Omental fat pad (tissue), 4 donors: ENCODE measurements around the gene STK10. TPM values are rescaled to one million over a fixed set of nuclear protein-coding genes. Genes with fewer than 3 reads are reported as not detected.

ENCODE experiments used
- ATAC-seq: fragments of 150-250 bp; one replicate; pipeline ENCODE4 v1.9.1; 2016; ENCODE audit warnings: mild to moderate bottlenecking, moderate library complexity; ENCODE audit not compliant: low FRiP score
- DNase-seq: peaks from one replicate; pipeline ENCODE4 v3.0.0-alpha.2; 2019; ENCODE audit warnings: low spot score
- CTCF ChIP-seq, 3 donors: fragments of 450-650 bp; IDR thresholded peaks; one replicate each; pipeline ENCODE4 v1.5.1; 2016 to 2017; ENCODE audit warnings: antibody characterized with exemption in 3 of 3, mild to moderate bottlenecking in 3 of 3, moderate library complexity in 2 of 3
- total RNA-seq, 4 donors: library from RNA; depleted of rRNA; stranded (reverse); fragments of >200 nt; gene quantifications; one replicate each; pipeline ENCODE4 v1.1.0, GENCODE V29; 2016

Gene STK10
- total RNA-seq, 4 donors from 2014 or later = 26.4 to 110 (median 52.4) TPM

GRCh38 chr5:172054611-172055153, 133.3 kb downstream of the STK10 start:
- DNase-seq = no peak
- TF ChIP-seq CTCF (IDR thresholded peaks at IDR 0.05) = no peak

GRCh38 chr5:172052450-172053236, 135.4 kb downstream of the STK10 start:
- DNase-seq = no peak
- no peak for TF ChIP-seq CTCF (IDR thresholded peaks at IDR 0.05)
- ATAC-seq = peak; percentile 80

More at GRCh38 chr5:172054611-172055153, 133.3 kb downstream of the STK10 start:
- ATAC-seq = no peak

GRCh38 chr5:172051643-172052339, 136.2 kb downstream of the STK10 start:
- DNase-seq = no peak
- TF ChIP-seq CTCF (IDR thresholded peaks at IDR 0.05) = no peak
- no peak for ATAC-seq

- no peak for TF ChIP-seq CTCF (IDR thresholded peaks at IDR 0.05)
- DNase-seq = no peak
- no peak for ATAC-seq
Measured at GRCh38 chr5:172050080-172050479, 137.9 kb downstream of the STK10 start.

- DNase-seq (no peak), ATAC-seq (no peak)
- no peak for TF ChIP-seq CTCF (IDR thresholded peaks at IDR 0.05)
Measured at GRCh38 chr5:172049226-172049796, 138.7 kb downstream of the STK10 start.

- ATAC-seq (no peak), DNase-seq (no peak)
- TF ChIP-seq CTCF (IDR thresholded peaks at IDR 0.05) = no peak
Measured at GRCh38 chr5:172048539-172049101, 139.4 kb downstream of the STK10 start.
